GM10847 (cell line): ENCODE measurements around the gene ANKDD1A.

Experiments
- POLR2A ChIP-seq: IDR thresholded peaks from 2 replicates; pipeline ENCODE4 v1.6.1; 2011; ENCODE audit not compliant: insufficient read length; ENCODE audit errors: extremely low read depth

The ANKDD1A gene

GRCh38 chr15:65006876-65007275 lies 95.2 kb downstream of the ANKDD1A start:
- TF ChIP-seq POLR2A = no peak
